ENCODE measurements around the gene SYNJ1.

SYNJ1 gene

GRCh38 chr21:32604464-32604863 is 123.3 kb downstream of the SYNJ1 start:
- TF ChIP-seq, protein P1, sequence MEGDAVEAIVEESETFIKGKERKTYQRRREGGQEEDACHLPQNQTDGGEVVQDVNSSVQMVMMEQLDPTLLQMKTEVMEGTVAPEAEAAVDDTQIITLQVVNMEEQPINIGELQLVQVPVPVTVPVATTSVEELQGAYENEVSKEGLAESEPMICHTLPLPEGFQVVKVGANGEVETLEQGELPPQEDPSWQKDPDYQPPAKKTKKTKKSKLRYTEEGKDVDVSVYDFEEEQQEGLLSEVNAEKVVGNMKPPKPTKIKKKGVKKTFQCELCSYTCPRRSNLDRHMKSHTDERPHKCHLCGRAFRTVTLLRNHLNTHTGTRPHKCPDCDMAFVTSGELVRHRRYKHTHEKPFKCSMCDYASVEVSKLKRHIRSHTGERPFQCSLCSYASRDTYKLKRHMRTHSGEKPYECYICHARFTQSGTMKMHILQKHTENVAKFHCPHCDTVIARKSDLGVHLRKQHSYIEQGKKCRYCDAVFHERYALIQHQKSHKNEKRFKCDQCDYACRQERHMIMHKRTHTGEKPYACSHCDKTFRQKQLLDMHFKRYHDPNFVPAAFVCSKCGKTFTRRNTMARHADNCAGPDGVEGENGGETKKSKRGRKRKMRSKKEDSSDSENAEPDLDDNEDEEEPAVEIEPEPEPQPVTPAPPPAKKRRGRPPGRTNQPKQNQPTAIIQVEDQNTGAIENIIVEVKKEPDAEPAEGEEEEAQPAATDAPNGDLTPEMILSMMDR (IDR thresholded peaks at IDR 0.05): no peak

DNA sequence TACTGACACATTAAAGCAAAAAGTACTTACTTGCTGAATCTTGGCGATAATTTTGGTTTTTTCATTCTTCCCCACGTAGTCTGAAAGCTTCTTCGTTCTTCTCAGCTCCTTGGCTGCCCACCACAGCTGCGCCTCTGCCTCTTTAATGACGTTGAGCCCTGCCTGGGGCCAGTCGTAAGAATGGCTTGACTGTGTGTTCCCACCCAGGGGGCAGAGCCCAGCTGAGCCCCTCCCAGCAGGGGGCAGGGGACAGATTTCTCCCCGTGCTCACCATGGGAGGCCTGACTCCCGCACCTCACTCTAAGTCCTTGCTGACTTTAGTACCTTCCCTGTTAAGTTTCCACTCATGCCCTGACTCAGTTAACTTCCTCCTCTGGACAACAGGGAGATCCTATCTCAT is 124.7 kb downstream of the SYNJ1 start:
- TF ChIP-seq, protein P1 (IDR thresholded peaks at IDR 0.05): no peak

- TF ChIP-seq, protein P1 (IDR thresholded peaks at IDR 0.05): no peak
These were observed 125.7 kb downstream of the SYNJ1 start for GRCh38 chr21:32602099-32602498.

GRCh38 chr21:32599526-32599925 is 128.3 kb downstream of the SYNJ1 start:
- TF ChIP-seq, protein P1 (IDR thresholded peaks at IDR 0.05): no peak

- TF ChIP-seq, protein P1 (IDR thresholded peaks at IDR 0.05): no peak
These were observed 128.7 kb downstream of the SYNJ1 start for GRCh38 chr21:32599091-32599490.

- TF ChIP-seq, protein P1 (IDR thresholded peaks at IDR 0.05): no peak
These were observed 130.6 kb downstream of the SYNJ1 start for GRCh38 chr21:32597205-32597604.

DNA sequence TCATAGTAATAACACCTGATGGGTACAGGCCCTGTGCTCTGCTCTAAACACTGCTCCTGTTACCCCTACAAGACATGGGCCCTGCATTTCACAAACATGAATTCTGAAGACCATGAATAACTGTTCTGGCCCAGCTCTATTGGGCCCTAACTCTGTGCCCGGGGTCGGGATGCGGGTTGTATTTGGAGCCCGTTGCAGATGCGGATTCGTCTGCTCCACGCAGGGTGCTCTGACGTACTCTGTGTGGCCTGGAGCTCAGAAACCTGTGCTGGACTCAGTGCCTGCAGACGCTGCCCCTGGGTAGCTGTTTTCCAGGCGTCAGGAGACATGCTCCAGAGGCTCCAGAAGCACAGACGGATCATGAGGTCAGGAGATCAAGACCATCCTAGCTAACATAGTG is 132.4 kb downstream of the SYNJ1 start:
- TF ChIP-seq, protein P1 (IDR thresholded peaks at IDR 0.05): no peak

- TF ChIP-seq, protein P1 (IDR thresholded peaks at IDR 0.05): no peak
These were observed 134.1 kb downstream of the SYNJ1 start for GRCh38 chr21:32593690-32594089.
